GM19324 (cell line): ENCODE measurements around the gene KLF8.
"Not testable (repeated sequence)": the region's sequence is repeated elsewhere in the genome, so short reads cannot be mapped to it uniquely, and the experiment has no call there.

Experiments used
- ATAC-seq: cut with Tn5 transposase; IDR thresholded peaks from one replicate; pipeline ENCODE4 v1.9.1; 2021; ENCODE audit warnings: mild to moderate bottlenecking, moderate library complexity; ENCODE audit not compliant: unreplicated experiment, low FRiP score

The KLF8 gene

DNA sequence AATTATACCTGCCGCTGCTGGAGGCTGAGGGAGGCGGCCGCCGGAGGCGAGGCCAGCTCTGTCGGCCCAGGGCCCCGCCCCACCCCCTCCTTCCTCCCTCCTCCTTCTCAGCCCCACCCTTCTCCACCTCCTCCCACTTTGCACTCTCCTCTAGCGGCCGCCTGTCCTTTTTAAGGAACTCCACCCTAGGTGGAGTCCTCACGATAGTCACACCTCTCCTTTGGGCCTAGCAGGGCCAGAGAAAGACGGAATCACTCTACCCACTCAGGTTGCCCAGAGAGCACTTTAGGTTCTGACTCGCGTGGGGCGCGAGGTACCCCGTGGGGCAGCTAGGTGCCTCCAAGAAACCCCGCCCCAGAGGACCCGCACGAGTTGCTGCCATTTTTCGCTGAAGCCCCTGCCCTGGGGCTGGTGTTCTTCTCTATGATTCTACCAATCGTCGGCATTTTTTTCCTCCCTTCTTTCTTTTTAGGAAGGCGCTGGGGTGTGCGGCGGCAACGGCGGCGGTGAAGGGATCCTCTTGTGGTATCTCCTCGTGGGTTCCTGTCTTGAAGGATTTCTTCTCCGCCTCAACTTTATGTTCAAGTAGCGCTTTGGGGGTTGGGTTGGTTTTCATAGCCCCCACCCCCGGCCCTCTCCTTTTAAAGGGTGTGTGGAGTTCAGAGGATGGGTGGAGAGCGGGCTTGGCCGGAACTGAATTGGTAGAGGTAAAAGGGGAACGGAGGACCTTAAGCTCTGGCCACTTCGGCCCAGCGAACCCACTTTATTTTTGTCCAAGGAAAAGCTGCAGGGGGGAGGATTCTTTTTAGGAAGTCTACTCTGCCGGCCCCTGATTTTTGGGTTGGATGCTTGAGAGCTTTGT lies at the start of gene KLF8:
Gene KLF8, plus strand, starts transcription at position 136 of the 862 bp plus-strand sequence. CDS start 979 bp downstream, outside the sequence.
- ATAC-seq, result peak; percentile 67

DNA sequence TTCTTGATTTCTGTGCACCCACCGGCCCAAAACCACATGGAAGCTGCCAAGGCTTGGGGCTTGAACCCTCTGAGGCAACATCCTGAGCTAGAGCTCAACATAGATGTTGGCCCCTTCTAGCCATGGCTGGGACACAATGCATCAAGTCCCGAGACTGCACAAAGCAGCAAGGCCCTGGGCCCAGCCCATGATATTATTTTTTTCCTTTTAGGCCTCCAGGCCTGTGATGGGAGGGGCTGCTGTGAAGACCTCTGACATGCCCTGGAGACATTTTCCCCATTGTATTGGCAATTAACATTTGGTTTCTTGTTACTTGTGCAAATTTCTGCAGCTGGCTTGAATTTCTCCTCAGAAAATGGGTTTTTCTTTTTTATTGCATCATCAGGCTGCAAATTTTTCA lies 25.2 kb upstream of the KLF8 start:
- ATAC-seq, result not testable (repeated sequence)

DNA sequence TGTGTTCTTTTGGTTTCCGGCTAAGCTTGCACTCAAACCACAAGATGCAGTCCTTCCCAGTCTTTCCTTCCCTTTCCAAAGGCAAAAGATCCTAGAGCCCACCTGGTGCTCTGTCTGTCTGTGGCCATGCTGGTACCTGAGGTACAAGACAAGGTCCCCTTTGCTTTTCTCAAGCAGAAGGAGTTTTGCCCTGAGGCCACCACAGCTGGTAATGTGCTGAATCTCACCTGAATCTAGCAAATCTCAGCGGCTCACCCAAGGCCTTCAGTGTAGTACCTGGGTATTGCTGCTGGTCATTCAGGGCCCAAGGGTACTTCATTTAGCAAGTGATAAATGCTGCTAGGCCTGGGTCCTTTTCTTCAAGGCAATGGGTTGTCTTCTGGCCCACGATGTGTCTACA lies 20.5 kb upstream of the KLF8 start:
- ATAC-seq, result no peak

DNA sequence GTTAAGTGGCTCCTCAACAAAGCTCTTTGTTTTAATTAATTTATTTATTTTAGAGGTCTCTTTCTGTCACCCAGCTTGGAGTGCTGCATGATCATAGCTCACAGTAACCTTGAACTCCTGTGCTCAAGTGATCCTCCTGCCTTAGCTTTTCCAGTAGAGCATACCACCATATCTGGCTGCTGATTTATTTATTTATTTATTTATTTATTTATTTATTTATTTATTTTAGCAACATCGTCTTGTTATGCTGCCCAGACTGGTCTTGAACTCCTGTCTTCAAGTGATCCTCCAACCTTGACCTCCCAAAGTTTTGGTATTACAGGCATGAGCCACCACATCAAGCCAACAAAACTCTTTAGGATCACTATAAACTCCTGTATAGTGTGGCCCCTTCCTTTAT lies 15.8 kb upstream of the KLF8 start:
- ATAC-seq, result no peak

DNA sequence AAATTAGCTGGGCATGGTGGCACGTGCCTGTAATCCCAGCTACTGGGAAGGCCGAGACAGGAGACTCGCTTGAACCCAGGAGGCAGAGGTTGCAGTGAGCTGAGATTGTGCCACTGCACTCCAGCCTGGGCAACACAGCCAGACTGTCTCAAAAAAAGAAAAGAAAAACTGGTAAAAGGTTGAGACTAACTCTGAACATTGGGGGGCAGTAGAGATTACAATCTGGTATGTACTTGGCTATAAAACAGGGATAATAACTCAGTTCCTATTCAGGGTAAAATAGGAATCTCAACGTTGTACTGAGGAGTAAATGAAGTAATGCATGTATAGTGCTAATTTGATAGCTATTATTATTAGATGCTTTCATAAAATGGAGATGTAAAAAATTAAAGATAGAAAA lies 12.5 kb upstream of the KLF8 start:
- no peak for ATAC-seq

DNA sequence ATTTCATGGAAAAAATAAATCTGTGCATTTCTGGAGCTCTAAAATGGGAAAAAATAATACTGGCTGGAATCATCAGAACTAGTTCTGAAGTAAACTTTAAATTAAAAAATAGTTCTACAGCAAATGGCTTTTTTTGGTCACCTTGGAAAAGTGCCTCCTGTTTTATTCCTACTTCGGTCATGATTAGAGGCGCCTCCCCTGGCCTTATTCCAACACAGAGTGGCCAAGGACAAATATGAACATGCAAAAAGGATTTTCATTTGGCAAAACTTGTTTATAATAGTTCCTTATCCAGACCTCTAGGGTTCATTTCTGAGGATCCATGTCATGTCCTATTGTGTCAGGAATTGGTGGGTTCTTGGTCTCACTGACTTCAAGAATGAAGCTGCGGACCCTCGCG lies 11.1 kb upstream of the KLF8 start:
- no peak for ATAC-seq

DNA sequence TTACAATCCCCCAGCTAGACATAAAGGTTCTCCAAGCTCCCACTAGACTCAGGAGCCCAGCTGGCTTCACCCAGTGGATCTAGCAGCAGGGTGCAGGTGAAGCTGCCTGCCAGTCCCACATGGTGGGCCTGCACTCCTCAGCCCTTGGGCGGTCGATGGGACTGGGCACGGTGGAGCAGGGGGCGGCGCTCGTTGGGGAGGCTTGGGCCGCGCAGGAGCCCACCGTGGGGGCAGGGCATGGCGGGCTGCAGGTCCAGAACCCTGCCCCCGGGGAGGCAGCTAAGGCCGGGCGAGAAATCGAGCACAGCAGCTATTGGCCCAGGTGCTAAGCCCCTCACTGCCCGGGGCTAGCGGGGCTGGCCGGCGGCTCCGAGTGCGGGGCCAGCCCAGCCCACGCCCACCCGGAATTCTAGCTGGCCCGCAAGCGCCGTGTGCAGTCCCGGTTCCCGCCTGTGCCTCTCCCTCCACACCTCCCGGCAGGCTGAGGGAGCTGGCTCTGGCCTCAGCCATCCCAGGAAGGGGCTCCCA lies 9.6 kb upstream of the KLF8 start:
- ATAC-seq, result no peak

DNA sequence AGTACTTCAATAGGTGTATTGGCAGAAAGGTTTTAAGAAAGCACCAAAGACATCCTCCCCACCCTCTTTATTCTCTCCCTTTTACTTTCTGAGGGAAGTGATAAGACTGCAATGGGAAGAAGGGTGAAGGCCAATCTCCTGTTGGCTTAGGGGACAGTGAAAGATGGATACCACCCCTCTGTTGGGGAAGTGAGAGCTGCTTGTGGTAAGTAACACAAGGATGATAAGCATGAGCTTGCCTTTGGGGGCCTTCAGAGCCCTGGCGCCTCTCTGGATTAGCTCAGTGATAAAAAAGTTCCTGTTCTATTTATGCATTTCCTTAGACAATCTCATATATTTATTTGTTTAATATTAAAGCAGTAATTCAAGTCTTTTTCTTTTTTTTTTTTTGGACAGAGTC lies 5.2 kb upstream of the KLF8 start:
- ATAC-seq, result no peak

DNA sequence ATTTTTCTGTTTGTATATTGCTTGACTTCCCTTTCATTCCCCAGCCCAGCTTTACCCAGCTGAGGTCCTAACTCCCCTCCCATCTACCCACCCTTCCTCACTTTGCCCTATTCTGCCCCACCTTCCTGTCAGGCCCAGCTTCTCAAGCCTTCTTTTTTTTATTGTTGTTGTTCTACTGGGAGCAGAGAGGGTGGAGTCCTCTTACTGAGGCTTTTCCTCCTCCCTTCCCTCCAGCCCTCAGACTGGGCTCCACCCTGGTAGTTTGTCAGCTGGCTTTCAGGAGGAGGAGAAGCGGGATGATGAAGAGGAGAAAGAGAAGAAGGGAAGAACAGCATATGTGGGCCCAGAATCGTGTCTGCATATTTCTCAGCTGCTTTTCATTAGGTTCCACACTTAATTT lies 3.2 kb upstream of the KLF8 start:
- ATAC-seq, result no peak

DNA sequence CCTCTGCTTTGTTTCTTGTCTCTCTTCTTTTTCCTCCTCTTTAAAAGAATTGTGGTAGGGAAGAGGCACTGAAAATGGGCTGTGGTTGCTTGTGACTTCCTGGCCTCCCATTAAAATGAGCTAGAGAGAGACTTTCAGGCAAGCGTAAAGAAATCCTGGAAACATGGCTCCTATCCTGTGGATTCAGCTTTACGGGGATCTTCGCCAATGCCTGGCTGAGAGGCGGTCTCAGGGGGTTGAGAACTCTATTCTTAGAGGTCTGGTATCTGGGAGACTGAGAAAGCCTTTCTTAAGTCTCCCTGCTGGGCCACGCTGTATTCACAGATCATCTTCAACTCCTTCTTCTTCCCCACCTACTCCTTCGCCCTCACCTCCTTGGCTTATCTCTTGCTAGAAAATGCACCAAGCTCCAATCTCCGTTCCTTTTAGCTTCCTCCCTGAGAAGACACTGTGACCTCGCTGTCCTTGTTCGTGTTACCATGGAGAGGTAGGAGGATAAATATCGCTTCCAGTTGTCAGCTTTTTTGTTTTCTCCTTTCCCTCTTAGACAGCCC lies 542 bp upstream of the KLF8 start:
- no peak for ATAC-seq

DNA sequence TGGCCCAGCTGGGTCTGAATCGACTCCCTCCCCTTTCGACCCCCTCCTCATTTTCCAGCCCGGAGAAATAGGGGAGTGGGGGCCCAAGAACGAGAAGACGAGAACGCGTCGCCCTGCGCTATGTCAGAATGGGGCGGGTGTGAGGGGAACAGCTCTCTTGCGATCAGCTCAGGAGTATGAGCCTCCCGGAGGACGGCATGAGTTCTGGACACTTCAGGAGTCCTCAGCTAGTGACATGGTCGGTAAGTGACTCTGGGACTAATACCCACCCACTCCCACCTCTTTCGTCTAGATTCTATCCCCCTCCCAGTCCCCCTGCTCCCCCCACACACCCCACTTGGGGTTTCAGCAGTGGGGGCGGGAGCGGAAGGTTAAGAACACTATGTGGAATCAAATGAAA lies 944 bp downstream of the KLF8 start:
- no peak for ATAC-seq

DNA sequence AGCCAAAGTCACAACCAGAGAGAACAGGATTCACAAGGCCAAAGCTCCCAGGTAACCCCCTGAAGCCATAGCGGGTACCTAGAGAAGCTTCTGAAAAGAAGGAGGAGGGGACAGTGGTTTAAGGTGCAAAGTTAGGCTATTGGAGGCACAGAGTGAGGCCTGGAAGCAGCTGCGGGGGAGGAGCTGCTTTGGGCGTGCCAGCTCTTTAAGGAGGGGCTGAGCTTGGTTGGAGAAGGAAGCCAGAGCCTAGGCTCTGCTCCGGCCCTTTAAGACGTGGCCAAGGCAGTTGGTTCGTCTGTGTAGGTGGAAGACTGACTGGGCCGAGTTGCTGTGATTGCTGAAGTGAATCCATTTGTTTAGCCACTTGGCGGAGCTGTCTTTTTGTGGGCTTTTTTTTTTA lies 1.5 kb downstream of the KLF8 start:
- peak; percentile 82 for ATAC-seq

DNA sequence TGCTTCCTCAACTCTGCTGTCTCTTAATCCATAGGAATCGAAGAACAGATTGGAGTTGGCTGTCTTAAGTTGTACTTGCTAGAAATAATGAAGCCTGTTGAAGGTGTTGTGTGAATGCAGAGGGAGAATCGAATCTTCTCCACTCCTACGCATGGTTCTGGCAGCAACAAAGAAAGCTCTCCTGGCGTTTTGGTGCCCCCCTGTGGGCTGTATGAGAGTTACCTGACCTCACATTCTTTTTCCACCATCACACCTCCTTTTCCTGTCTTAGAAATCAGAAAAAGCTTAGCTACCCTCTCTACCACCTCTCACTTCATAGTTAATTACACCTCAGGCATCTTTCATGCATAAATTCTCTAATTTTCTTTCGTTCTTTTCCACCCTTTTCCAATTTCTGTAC lies 16.3 kb downstream of the KLF8 start:
- peak; percentile 72 for ATAC-seq

DNA sequence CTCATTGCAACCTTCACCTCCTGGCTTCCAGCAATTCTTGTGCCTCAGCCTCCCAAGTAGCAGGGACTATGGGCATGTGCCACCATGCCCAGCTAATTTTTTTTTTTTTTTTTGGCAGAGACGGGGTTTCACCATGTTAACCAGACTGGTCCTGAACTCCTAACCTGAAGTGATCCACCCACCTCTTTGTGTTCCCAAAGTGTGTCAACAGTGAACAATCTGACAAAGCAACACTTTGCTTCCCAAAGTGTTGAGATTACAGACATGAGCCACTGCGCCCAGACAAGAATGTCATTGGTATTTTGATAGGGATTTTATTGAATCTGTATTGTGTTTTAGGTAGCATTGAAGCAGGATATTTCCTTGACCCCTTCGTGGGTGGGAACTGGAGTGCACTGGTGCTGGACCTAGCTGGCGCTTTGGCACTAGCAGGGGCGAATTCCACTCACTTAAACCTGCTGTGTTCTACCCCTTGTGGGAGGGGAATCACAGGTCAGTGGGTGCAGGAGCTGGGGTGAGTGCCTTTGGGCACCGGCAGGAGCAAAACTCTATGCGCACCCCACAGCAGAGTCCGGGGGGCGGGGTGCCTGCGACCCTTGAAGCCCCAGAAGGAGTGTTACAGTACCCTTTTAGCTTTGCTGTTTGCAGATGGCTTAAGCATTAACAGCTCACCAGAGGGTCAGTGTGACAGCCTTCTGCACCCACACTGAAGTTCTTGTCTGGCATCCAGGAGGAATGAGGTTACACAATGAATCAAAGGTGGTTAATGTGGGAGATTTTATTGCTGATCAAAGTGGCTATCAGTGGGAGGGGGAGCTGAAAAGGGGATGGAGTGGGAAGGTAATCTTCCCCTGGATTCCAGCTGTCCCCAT lies 21.9 kb downstream of the KLF8 start:
- no peak for ATAC-seq

DNA sequence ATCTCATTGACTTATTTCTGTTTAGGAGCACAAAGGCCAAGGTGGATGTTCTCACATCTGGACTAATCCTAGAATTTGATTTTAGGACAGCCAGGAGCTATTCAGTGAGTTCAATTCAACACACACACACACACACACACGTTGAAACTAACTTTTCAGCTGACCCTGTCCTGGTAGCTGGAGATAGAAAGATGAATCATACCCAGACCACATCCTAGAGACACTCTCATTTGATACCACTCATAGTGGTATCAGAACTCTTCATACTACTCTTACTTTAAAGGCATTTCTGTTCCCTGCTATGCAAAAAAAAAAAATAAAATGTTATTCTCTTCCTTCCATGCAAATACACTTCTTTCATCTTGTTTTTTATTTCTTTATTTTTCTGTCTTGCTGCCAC lies 36.7 kb downstream of the KLF8 start:
- no peak for ATAC-seq

DNA sequence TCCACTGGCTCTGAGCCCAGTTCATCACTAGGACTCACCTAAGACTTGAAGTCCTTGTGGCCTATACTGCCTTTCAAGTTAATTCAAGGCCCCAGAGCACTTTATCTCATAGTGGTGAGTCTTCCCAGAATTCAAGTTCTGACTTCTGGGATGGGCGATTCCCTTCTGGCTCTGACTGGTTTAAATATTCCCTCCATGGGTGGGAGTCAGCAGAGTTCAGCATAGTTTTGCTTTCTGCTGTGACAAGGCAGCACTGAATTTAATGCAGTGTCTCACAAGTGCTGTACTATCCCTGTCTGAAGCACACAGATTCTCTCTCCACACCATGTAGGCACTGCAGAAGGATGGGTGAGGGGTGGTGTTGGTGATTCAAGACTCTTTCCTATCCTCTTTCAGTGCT lies 46.5 kb downstream of the KLF8 start:
- ATAC-seq, result no peak

DNA sequence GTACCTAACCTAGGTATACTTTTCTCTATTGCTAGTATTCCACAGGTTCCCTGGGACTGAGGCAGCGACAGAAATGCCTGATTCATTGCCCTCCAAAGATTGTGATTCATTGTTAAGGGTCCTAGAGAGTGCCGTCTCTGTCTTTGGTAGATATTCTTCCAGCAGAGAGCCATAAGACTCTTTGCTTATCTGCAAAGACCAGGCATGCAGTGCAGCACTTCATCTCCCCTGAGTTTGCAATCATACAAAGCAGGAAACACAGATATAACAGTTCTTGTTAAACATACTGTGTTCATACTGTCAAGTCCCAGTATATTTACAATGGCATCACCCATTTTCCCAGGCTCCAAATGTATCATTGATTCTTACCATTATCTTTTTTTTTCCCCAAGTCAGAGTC lies 47.7 kb downstream of the KLF8 start:
- ATAC-seq, result no peak

DNA sequence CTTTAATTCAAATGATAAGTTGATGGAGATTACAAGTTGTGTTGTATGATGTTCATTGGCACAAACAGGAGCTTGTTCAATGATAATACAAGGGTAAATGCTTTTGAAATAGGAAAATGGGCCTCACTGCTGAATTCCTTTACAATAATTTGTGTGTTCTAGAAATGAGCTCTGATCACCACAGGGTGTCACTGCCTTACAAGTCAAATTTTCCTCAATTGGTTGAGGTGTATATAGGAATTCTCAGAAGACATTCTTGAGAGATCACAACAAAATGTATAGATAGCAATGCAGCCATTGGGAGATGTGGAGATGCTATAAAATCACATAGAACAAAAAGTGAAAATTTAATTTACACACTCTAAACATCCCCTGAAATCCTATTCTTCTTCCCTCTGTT lies 49.6 kb downstream of the KLF8 start:
- ATAC-seq, result no peak

DNA sequence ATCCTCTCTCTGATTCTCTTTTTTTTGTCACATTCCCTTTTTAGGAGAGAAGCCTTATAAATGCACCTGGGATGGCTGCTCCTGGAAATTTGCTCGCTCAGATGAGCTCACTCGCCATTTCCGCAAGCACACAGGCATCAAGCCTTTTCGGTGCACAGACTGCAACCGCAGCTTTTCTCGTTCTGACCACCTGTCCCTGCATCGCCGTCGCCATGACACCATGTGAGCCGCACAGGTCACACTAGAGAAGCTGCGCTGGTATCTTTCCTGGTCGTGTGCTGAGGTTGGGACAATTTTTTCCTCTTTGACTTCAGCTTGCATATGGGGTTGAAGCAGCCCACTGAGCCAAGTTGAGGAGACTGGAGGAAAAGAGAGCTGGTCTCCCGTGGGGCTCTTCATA lies 52.1 kb downstream of the KLF8 start:
- no peak for ATAC-seq

DNA sequence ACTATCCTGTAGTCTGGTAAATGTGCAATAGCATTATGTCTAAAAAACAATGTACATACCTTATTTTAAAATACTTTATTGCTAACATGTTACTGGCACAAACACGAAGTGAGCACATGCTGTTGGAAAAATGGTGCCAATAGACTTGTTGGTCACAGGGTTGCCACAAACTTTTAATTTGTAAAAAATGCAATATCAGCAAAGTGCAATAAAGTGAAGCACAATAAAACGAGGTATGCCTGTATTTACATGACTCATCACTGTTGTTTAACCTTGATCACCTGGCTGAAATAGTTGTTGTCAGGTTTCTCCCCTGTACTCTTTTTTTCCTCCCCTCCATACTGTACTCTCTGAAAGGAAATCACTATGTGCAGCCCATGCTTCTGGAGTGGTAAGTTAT lies 56.5 kb downstream of the KLF8 start:
- no peak for ATAC-seq

DNA sequence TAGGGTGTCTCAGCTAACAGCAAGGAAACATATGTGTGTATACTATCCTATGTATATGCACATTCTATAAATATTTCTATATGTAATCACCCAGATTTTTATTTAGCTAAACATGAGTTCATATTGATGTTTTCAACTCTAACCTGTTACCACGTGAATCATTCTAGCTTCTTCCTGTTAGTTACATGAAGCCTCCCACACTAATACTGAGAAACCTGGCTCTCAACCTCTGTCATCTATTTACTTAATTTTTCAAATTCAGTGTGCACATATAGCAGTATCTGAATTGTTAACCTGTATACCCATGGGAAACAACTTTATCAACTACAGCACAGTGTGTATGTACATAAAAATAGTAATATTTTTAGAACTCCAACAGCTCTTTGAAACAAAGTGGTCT lies 57.3 kb downstream of the KLF8 start:
- ATAC-seq, result no peak
